ENCODE results near the gene CENPP.

The CENPP gene

GRCh38 chr9:92480986-92481633 is 155.4 kb downstream of the CENPP start:
- DNase-seq (ENCODE audit: low spot score) = no peak

GRCh38 chr9:92482329-92482728 is 156.6 kb downstream of the CENPP start, which contains the start of gene ASPN:
ASPN (minus strand) TSS chr9:92482506.
- no peak for DNase-seq (ENCODE audit: low spot score)

GRCh38 chr9:92482805-92483204 is 157.1 kb downstream of the CENPP start:
- no peak for DNase-seq (ENCODE audit: low spot score)

DNA sequence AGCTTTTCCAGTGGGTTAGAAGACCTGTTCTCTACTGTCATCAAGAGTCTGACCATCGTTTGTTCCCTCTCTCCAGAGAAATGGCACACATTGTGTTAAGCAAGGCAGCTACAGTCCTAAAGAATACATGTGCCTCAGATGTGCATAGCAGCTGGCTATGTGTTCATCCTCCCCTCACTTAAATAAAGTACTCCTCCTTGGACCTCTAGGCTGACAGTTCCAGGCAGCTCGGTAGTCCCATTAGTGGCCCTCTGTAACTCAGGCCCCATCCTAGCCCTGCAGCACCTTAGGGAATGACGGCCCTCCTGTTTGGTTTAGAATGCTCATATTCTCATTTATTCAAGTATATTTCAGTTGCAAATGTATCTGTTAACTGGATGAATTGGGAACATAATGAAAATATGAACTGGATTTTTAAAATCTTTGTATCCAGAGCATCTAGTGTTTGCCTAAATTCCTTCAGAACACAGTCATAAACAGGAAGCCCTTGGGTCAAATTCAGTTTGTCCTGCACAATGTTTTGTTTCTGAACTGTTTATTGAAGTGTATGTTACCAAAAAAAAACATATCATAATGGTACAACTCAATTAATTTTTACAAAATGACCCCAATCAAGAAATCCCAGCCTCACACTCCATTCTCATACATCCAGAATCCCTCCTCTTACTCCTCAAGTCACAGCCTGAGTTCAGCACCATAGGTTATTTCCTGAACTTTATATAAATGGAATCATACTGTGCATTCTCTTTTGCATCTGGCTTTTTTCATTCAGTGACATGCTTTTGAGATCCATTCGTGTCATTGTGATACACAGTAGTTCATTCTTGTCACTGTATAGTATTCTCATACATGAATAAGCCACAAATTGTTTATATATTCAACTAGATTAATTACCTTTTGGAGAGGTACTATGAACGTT is 158.1 kb downstream of the CENPP start:
- DNase-seq (ENCODE audit: low spot score) = no peak

- DNase-seq (ENCODE audit: low spot score) = no peak
Measured at GRCh38 chr9:92484563-92484962, 158.8 kb downstream of the CENPP start.

DNA sequence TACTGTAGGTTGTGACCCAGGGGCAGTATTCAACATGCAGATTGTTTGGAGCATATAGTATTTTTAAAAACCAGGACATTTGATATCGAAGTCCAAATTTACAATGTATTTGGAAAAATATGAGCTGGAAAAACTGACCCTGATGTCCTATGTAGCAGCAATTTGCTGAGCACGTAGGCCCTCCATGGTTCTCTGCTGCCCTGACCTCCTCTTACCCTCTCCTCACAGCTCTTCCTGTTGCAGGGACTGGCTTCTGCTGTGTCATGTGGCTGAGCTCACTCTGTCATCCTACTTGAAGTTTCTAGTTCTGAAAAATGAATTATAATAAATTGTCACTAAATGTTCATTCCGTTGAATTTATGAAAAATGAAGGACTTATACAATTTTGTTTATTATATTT is 160.6 kb downstream of the CENPP start:
- DNase-seq (ENCODE audit: low spot score) = no peak

- DNase-seq (ENCODE audit: low spot score) = no peak
Measured at GRCh38 chr9:92488681-92489550, 163.2 kb downstream of the CENPP start.

DNA sequence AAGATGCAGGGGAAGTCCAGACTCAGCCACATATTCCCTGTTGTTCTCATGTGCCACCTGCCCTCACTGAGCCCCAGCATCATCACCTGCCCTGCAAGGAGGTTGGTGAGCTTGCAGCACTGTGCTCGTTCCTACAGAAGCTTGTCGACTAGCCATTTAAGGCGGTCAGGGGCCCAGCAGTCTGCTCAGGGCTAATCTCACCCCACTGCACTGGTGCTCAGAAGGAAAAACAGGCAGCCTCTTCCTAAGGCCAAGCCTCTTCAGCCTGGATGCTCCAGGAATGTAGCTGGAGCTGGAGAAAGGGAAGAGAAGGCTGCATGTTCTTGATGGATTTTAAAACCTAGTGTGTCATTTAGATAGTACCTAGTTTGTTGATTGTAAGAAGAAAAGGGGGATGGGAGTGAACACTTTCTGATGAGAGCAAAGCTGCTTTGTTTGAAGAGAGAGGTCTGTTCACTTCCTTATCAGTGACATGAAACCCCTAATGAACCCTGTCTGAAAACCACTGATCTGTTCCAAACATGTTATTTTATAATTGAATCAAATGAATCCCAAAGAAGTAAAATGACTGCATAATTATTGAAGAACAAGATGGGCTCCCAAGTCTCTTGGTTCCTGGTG is 167.1 kb downstream of the CENPP start:
- no peak for DNase-seq (ENCODE audit: low spot score)

GRCh38 chr9:92493749-92494387 is 168.1 kb downstream of the CENPP start:
- DNase-seq (ENCODE audit: low spot score) = no peak

GRCh38 chr9:92494856-92495255 is 169.1 kb downstream of the CENPP start:
- no peak for DNase-seq (ENCODE audit: low spot score)

DNA sequence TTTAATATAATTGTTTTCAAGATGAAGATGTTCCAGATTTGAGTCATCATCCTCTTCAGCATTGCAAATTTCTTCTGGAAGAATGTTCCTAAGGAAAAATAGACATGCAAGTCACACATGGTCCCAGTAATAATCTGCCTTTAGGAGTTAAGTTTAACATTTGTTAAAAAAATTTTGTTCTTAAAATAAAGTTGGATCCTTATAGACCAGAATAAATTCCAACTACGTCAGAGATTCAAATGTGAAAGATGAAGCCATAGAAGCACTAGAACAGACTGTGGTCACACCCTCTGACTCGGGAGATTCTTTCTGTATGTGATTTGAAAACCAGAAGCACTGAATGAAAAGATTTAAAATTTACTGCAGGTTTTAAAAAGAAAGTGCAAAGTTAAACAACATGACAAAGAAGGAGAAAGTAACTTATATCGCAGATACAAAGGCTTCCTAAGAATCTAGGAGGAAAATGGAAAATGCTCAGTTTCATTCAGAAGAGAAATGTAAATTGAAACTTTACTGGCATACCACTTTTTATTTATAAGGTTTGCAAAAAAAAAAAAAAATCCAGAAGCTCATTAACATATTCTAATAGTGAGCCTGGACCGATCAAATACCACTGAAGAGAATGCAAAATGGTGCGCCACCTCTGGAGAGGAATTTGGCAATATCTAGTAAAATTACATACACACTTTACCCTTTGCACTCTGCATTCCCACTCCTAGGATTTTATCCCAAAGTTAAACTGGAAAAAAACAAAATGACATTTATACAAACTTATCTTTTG is 170.8 kb downstream of the CENPP start:
- DNase-seq (ENCODE audit: low spot score) = no peak

DNA sequence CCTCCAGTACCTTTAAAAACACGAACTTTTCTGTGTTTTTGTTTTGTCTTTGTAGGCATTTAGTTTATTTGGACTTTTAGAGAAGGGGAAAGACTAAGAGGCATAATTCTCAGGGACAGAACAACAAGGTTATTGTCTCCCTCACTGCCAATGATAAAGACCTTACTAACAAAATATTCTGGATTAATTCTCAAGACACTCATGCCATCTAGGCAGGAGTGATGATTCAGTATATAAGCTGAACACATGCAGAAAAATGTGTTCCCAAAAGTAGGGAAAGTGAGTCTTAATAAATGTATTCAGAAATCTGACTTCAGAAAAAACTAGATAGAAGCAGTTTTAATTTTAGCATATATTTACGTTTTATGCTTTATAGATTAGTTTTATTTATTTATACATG is 173.9 kb downstream of the CENPP start:
- DNase-seq (ENCODE audit: low spot score) = no peak

DNA sequence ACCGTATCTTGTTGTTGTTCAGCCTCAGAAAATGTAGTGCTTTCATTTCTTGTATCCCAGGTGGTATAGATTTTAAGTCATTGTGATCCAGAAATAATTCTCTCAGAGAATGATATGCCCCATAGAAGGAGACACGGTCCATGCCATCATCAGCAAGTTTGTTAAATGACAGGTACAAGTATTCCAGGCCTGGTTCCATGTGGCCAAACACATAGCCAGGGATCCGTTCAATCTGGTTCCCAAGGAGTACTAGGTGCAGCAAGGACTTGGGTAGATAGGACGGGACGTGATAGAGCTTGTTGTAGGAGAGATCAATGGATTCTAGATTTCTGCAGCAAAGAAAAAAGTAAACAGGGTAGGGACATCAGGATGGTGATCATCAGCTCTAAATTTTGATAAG is 175.0 kb downstream of the CENPP start:
- no peak for DNase-seq (ENCODE audit: low spot score)

GRCh38 chr9:92501671-92502393 is 176.1 kb downstream of the CENPP start:
- DNase-seq (ENCODE audit: low spot score) = peak; percentile 10

DNA sequence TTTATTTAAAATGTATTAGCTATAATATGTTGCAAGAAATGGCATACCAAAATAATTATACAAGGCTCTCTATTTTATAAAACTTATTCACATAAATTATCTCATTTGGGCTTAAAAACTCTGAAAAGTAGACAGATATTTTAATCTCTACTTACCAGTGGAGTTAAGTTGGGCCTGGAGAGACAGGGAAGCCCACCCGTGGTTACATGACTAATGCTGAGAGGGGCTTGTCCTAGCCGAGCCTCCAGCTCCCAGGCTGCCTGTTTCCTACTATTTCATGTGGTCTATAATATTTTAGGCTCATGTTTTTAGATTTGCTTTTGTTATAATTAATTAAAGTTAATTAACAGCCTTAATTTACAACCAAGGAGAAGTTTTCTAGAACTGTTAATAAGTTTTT is 177.4 kb downstream of the CENPP start:
- DNase-seq (ENCODE audit: low spot score) = no peak

GRCh38 chr9:92504881-92505280 is 179.1 kb downstream of the CENPP start:
- DNase-seq (ENCODE audit: low spot score) = no peak

DNA sequence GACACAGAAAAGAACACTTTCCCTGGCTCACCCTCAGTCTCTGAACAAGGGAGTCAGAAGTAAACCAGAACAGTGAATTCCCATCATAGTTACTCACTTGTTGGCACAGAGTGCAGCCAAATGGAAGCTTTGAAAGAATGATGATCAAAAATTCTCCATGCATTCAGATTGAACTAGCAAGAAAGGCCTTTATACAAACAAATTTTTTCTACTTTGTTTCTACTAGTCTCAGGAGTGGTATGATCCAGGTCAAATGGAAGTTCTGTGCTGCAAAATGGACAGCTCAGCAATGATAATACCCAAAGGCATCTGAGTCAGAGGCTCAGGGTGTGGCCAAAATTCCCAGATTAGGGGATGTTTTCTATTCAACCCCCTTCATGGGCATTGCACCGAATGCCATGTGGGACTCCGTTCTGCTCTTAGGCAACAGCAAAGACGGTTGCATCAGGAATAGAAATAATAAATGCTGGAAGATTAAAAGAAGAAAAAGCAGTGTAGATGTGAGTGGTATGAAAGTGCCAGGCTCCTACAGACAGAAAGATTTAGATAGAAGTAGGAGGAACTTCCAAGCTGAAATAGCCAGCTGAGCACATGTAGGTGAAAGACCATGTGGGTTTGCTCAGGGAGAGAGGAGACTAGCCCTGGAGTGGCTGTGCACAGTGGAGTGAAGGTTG is 180.6 kb downstream of the CENPP start:
- no peak for DNase-seq (ENCODE audit: low spot score)

GRCh38 chr9:92507005-92507404 is 181.3 kb downstream of the CENPP start:
- no peak for DNase-seq (ENCODE audit: low spot score)

DNA sequence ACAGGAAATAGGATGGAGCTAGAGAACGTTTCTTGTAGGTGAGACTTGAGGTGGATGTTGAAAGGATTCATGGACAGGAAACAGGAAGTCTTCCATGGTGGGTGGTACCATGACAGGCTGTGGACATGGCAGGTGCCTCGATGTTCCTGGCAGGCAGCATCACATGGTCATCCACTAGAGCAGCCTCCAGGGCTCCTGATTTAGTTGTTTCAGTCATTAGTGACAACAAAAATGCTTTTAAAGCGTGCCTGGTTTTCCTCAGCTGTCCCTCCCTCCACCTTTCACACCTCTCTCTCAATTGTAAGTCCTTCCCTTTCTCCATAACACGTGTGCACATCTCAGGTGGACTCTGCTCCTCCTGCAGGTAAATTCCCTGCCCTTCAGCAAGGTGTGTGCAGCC is 181.7 kb downstream of the CENPP start:
- DNase-seq (ENCODE audit: low spot score) = no peak

Measured in hematopoietic multipotent progenitor cell treated with erythropoietin and hydrocortisone succinate and interleukin-3 and kit ligand, for 15 days (in vitro differentiated cells).